IPS-15b (cell line): Measurements from ENCODE around the gene CDNF.
"Not testable (repeated sequence)": the region's sequence is repeated elsewhere in the genome, so short reads cannot be mapped to it uniquely, and the experiment has no call there.

ENCODE experiments used
- H3K27me3 ChIP-seq: one replicate; pipeline ENCODE4 v1.6.1; 2013; ENCODE audit warnings: low read length; ENCODE audit not compliant: control insufficient read depth, insufficient read depth
- H3K36me3 ChIP-seq: one replicate; pipeline ENCODE4 v1.6.1; 2013; ENCODE audit warnings: low read length; ENCODE audit not compliant: control insufficient read depth, insufficient read depth
- H3K4me1 ChIP-seq: one replicate; pipeline ENCODE4 v1.6.1; 2013; ENCODE audit warnings: mild to moderate bottlenecking, low read length; ENCODE audit not compliant: control insufficient read depth, insufficient read depth
- H3K4me3 ChIP-seq: one replicate; pipeline ENCODE4 v1.5.1; 2013; ENCODE audit warnings: low read depth, low read length
- H3K9ac ChIP-seq: one replicate; pipeline ENCODE4 v1.6.1; 2013; ENCODE audit warnings: low read depth, mild to moderate bottlenecking, low read length
- H3K9me3 ChIP-seq: one replicate; pipeline ENCODE4 v1.6.1; 2013; ENCODE audit warnings: mild to moderate bottlenecking, low read length; ENCODE audit not compliant: control insufficient read depth, insufficient read depth

CDNF gene

DNA sequence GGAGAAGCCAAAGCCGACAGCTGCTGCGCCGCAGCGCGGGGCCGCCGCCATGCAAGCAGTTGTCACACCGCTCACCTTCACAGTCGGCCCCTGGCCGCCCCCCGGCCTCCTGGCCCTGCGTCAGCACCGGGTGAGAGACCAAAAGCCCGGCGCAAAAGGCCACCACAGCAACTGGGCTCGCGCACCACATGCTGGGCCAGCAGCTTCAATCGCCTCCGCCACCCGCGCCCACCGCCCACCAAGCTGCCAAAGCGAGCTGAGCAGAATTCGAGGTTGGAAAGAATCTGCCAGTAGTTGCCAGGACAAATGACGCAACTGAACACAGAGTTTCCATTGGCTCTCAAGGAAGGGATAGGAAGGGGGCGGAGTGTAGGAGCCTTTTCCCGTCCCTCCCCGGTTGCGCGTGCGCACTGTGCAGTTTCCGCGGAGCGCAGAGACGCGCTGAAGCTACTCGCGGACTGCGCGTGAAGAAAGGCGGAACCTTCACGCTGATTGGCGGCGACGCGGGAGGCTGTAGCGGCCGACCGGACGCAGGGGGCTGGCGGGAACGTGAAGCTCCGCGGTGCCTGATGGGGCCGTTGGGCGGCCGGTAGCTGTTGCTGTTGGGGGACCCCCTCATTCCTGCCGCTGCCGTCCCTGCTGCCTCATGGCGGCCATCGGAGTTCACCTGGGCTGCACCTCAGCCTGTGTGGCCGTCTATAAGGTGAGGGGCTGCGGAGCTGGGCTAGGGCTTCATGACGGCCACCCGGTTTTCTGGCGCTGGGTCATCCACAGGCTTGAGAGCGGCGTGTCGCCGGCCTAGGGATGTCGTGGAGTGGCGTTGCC is at the start of gene CDNF, which contains the start of the genes HSPA14 and MSANTD7:
Gene CDNF (minus strand): TSS at position 281 of the 825 bp plus-strand sequence. CDS start 91 bp downstream, at position 190.
Gene HSPA14 (plus strand): TSS at position 550 of the 825 bp plus-strand sequence. CDS start 97 bp downstream, at position 647.
Gene MSANTD7 (plus strand): TSS at position 550 of the 825 bp plus-strand sequence. CDS start 3,979 bp downstream, outside the sequence.
- H3K27me3 ChIP-seq: no peaks in the 10 kb centered on the region
- H3K36me3 ChIP-seq: peaks cover 17% of the 10 kb centered on the region
- peak within 1 kb of the TSS; percentile 95 for H3K4me3 ChIP-seq
- H3K4me1 ChIP-seq: peaks cover 2% of the 10 kb centered on the region
- peak within 1 kb of the TSS; percentile 96 for H3K9ac ChIP-seq
- no peaks in the 10 kb centered on the region for H3K9me3 ChIP-seq

DNA sequence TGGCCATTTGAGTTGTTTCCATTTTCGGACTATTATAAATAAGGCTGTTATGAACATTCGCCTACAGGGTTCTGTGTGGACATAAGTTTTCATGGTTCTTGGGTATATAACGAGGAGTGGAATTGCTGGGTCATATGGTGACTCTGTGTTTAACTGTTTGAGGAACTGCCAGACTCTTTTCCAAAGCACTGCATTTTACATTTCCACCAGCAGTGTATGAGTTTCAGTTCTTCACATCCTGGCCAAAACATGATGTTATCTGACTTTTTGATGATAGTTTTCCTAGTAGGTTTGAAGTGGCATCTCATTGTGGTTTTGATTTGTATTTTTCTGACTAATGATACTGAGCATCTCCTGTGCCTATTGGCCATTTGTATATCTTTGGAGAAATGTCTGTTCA is 46.2 kb upstream of the CDNF start:
- H3K36me3 ChIP-seq: peaks cover 5% of the 10 kb centered on the region
- no peak overlapping the region for H3K9ac ChIP-seq
- H3K4me3 ChIP-seq: no peak overlapping the region
- H3K27me3 ChIP-seq: no peaks in the 10 kb centered on the region
- H3K4me1 ChIP-seq: no peaks in the 10 kb centered on the region
- no peaks in the 10 kb centered on the region for H3K9me3 ChIP-seq

DNA sequence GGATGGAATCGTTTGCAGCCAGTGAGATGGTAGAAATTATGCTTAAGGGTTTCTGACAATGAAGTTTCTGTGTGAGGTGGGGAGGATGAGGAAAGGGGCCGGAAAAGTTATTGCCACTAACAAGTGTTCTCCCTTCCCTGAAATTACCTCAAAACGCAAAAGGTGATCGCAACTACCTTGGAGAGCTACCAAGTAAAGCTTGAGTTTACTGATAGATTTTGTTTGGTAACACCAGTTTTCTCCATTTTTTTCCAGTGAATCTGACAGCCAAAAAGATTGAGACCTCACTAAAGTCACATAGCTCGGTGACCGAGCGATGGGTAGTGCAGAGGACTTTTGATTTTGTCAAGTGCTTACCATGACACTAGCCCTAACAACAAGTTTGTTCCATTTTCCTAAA is 42.4 kb upstream of the CDNF start:
- Histone ChIP-seq H3K4me1 (peaks cover 8% of the 10 kb centered on the region), H3K27me3 (no peaks in the 10 kb centered on the region), H3K9ac (no peak overlapping the region), H3K36me3 (no peaks in the 10 kb centered on the region), H3K9me3 (no peaks in the 10 kb centered on the region), H3K4me3 (peak overlapping the region; percentile 79)

DNA sequence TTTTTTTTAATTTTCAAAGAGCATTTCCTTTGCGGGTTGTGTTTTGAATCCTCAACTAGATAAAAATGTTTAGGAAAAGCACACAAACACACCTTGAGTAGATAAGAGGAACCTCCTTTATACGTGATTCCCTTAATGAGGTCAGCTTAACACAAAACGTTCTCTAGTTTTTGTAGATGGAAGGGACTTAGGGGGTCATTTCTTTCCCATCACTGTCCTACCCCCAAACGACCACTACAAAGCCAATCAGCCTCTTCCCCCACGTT is 42.0 kb upstream of the CDNF start:
- no peaks in the 10 kb centered on the region for H3K36me3 ChIP-seq
- no peaks in the 10 kb centered on the region for H3K9me3 ChIP-seq
- H3K4me3 ChIP-seq: peak overlapping the region; percentile 79
- peaks cover 8% of the 10 kb centered on the region for H3K4me1 ChIP-seq
- H3K9ac ChIP-seq: no peak overlapping the region
- H3K27me3 ChIP-seq: no peaks in the 10 kb centered on the region

DNA sequence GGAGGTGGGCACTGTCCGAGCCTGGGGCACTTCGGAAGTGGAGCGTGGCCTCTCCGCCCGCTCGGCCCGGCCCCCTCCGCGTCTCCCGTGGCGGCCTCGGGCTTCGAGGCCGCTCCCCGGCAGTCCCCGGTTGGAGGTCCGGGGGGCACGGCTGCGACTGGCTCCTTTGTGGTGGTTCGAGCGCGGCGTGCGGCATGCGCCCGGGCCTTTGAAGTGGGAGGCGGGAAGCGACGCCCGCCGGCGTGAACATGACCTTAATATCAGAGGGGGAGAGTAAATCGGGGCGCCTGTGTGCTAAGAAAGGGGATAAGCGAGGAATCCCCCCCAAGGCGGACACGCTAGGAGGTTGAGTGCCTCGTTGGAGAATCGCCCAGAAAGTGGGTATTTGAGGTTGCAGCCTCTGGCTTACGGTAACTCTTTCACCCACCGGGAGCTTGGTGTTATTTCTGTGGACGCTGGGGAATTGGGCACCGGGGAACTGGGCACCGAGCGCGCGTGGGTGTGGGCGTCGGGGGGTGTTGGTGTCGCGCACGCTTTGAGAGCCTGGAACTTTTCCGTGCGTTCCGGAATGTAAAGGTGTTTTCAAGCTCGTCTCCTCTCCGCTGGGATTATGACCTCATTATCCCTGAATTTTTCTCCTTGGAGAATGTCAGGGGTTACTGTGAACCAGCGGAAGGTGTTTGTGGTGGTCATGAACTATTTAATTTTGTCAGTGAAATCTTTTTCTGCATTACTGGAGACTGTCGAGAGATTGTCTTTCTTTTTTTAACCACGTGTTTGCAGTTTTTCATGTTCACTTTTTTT is 41.5 kb upstream of the CDNF start:
- Histone ChIP-seq H3K9me3 (no peaks in the 10 kb centered on the region), H3K36me3 (no peaks in the 10 kb centered on the region), H3K4me1 (peaks cover 8% of the 10 kb centered on the region), H3K4me3 (peak overlapping the region; percentile 79), H3K27me3 (no peaks in the 10 kb centered on the region), H3K9ac (peak overlapping the region; percentile 88)

DNA sequence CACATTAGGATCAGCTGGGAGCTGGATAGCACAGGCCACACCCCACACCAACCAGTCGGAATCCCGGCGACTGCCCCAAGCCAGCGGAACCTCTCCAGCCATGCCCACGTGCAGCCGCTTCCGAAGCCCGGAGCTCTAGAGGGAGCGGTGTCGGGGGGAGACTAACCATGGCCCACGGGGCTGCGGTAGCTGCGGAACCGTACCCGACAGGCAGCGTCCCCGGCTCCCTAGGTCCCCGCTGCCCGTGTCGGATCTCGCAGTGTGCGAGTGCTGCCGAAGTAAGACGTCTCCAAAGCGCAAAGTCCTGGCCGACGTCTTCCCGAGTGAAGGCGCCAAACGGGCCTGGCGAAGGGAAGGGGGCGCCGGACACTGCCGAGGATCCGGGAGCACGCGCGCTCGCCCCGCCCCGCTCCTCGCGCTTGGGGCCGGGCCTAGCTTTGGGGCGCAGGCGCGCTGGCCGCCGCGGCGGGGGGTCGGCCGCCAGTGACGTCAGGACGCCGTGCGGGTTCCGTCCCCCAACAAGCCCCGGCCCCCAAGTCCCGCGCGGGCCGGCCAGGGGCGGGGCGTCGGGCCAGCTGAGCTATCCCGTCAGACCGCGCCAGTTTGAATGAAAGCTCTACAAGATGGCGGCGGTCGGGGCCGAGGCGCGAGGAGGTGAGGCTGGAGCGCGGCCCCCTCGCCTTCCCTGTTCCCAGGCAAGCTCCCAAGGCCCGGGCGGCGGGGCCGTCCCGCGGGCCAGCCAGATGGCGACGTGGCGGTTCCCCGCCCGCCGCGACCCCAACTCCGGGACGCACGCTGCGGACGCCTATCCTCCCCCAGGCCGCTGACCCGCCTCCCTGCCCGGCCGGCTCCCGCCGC is 40.7 kb upstream of the CDNF start, which contains the start of gene SUV39H2:
Gene SUV39H2 (plus strand): TSS at position 601 of the 858 bp plus-strand sequence. CDS start 23 bp downstream, at position 624.
- Histone ChIP-seq H3K36me3 (no peaks in the 10 kb centered on the region), H3K9ac (peak within 1 kb of the TSS; percentile 88), H3K27me3 (no peaks in the 10 kb centered on the region), H3K4me3 (peak within 1 kb of the TSS; percentile 93), H3K4me1 (peaks cover 8% of the 10 kb centered on the region), H3K9me3 (no peaks in the 10 kb centered on the region)

DNA sequence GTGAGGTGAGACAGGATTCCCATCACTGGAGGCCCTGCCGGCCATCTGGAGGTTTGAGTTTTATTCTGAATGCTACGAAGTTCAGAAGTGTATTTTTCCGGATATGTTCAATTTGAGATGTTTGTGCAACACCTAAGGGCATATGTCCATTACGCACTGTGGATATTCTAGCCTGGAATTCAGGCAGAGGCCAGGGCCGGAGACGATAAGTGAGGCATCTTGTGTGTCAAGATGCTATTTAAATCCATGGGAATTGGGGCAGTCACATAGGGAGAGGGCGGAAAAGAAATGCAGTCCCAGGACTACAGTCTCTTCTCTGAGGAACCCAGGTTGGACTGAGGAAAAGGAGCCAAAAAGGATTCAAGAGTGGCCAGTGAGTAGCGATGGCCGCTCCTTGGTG is 38.9 kb upstream of the CDNF start:
- no peaks in the 10 kb centered on the region for H3K27me3 ChIP-seq
- H3K36me3 ChIP-seq: no peaks in the 10 kb centered on the region
- H3K9ac ChIP-seq: no peak overlapping the region
- peaks cover 8% of the 10 kb centered on the region for H3K4me1 ChIP-seq
- no peaks in the 10 kb centered on the region for H3K9me3 ChIP-seq
- H3K4me3 ChIP-seq: peak overlapping the region; percentile 93

DNA sequence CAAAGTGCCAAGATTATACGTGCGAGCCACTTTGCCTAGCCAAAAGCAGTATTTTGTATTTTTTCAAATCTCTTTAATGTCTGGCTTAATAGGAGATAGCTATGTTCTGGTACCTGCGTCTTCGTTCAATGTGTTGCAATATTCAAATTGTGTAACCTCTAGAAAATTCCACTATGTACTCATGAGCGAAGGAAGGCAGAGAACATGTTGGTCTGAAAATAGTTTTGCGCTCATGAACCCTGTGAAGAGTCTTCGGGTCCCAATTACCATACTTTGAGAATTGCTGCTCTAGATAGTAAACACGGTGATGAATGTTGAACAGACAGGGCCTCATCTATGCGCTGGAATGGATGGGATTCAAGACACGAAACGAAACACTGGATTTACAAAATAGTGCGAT is 38.1 kb upstream of the CDNF start:
- no peaks in the 10 kb centered on the region for H3K27me3 ChIP-seq
- no peaks in the 10 kb centered on the region for H3K36me3 ChIP-seq
- peaks cover 8% of the 10 kb centered on the region for H3K4me1 ChIP-seq
- no peak overlapping the region for H3K4me3 ChIP-seq
- no peak overlapping the region for H3K9ac ChIP-seq
- H3K9me3 ChIP-seq: no peaks in the 10 kb centered on the region

DNA sequence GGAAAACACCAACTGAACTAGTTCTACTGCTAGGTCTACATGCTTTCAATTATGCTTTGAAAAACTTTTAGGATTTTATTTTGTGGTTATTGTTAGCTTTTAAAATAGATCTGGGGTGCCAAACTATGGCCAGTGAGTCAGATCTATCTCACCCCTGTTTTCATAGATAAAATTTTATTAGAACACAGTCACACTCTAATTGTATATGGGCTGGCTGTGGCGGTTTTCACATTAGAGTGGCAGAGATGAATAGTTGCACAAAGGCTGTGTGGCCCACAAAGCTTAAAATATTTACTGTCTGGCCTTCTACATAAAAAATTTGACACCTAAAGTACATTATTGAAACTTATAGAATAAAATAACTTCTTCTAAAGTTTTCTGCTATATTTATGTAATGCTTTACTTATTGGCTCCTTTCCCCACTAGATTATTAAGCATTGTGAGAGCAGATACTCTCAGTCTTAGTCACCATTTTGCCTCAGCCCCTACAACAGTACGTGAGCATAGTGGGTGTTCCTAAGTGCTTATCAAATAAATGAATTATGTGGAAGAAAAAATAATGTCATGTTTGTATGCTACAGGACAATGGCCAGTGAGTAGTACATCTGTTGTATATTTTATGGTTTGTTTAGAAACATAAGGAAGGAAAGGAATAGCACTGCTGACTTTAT is 35.4 kb upstream of the CDNF start:
- H3K4me1 ChIP-seq: peaks cover 8% of the 10 kb centered on the region
- no peak overlapping the region for H3K9ac ChIP-seq
- H3K4me3 ChIP-seq: no peak overlapping the region
- no peaks in the 10 kb centered on the region for H3K27me3 ChIP-seq
- H3K36me3 ChIP-seq: no peaks in the 10 kb centered on the region
- no peaks in the 10 kb centered on the region for H3K9me3 ChIP-seq

DNA sequence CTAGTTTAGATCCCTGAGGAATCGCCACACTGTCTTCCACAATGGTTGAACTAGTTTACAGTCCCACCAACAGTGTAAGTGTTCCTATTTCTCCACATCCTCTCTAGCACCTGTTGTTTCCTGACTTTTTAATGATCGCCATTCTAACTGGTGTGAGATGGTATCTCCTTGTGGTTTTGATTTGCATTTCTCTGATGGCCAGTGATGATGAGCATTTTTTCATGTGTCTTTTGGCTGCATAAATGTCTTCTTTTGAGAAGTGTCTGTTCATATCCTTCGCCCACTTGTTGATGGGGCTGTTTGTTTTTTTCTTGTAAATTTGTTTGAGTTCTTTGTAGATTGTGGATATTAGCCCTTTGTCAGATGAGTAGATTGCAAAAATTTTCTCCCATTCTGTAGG is 27.0 kb upstream of the CDNF start:
- not testable (repeated sequence) for H3K36me3 ChIP-seq, H3K9ac ChIP-seq, H3K27me3 ChIP-seq

DNA sequence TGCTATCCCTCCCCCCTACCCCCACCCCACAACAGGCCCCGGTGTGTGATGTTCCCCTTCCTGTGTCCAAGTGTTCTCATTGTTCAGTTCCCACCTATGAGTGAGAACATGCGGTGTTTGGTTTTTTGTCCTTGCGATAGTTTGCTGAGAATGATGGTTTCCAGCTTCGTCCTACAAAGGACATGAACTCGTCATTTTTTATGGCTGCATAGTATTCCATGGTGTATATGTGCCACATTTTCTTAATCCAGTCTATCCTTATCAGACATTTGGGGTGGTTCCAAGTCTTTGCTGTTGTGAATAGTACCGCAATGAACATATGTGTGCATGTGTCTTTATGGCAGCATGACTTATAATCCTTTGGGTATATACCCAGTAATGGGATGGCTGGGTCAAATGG is 26.6 kb upstream of the CDNF start:
- H3K4me1 ChIP-seq, H3K9ac ChIP-seq, H3K9me3 ChIP-seq, H3K36me3 ChIP-seq, H3K4me3 ChIP-seq, H3K27me3 ChIP-seq: not testable (repeated sequence)

More for the DNA sequence above, 27.0 kb upstream of the CDNF start:
- H3K9me3 ChIP-seq, H3K4me1 ChIP-seq, H3K4me3 ChIP-seq: not testable (repeated sequence)
